ENCODE data around the gene EGFL6. TPM values are rescaled to one million over a fixed set of nuclear protein-coding genes. Genes with fewer than 3 reads are reported as not detected.
"Not testable (repeated sequence)": the region's sequence is repeated elsewhere in the genome, so short reads cannot be mapped to it uniquely, and the experiment has no call there.

Gene EGFL6
- total RNA-seq, 1 donor from 2014 or later = not detected

DNA sequence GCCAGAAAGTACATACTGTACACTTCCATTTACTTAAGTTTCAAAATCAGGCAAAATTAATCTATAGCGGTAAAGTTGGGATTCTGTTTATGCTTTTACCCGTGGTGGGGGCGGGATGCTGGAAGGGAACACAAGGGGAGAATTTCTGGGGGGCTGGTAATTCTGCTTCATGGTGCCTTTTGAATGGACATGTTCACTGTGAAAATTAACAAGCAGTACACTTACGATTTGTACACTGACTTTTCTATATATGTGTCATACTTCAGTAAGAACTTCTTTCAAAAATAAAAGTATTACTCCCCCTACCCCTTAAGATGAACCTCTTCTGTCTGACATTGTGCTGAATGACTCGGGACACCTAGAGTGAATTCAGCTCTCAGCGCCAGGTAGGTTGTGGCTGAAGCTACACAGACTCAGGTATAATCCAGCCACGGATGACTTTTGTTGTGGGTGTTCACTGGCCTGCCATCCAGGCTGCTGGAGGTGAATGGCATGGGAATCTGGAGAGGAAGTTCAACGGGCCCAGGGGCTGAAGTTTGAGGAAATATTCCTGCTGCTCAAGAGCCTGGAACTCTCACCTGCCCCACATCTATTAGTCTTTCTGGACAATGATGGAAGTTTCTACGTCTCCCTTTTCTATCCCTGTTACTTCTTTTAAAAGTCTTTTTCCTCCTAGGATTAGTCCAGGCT, 76.2 kb downstream of the EGFL6 start:
- Mint-ChIP-seq H3K36me3 (ENCODE audit: low read depth) (no peaks in the 10 kb centered on the region), H3K4me3 (no peak overlapping the region), H3K4me1 (peaks cover 3% of the 10 kb centered on the region), H3K9me3 (no peaks in the 10 kb centered on the region), H3K27me3 (no peaks in the 10 kb centered on the region), H3K27ac (no peak overlapping the region)
- DNase-seq (no peak), ATAC-seq (ENCODE audit: low read depth) (no peak)
- TF ChIP-seq, protein P1, sequence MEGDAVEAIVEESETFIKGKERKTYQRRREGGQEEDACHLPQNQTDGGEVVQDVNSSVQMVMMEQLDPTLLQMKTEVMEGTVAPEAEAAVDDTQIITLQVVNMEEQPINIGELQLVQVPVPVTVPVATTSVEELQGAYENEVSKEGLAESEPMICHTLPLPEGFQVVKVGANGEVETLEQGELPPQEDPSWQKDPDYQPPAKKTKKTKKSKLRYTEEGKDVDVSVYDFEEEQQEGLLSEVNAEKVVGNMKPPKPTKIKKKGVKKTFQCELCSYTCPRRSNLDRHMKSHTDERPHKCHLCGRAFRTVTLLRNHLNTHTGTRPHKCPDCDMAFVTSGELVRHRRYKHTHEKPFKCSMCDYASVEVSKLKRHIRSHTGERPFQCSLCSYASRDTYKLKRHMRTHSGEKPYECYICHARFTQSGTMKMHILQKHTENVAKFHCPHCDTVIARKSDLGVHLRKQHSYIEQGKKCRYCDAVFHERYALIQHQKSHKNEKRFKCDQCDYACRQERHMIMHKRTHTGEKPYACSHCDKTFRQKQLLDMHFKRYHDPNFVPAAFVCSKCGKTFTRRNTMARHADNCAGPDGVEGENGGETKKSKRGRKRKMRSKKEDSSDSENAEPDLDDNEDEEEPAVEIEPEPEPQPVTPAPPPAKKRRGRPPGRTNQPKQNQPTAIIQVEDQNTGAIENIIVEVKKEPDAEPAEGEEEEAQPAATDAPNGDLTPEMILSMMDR (IDR thresholded peaks at IDR 0.05) = no peak
- ChIA-PET CTCF (interaction anchor here (1.0 to 2.1 kb wide), 4 partner anchors 139 to 831 kb away, joined by 5 to 8 read pairs (median 6); no protein-coding TSS in a partner anchor), POLR2A (no interaction called here)
- intact Hi-C loops (cut with micrococcal nuclease) = loop anchor here (1.0 to 10.0 kb wide), 4 partner anchors 139 to 831 kb away; no protein-coding TSS in a partner anchor

DNA sequence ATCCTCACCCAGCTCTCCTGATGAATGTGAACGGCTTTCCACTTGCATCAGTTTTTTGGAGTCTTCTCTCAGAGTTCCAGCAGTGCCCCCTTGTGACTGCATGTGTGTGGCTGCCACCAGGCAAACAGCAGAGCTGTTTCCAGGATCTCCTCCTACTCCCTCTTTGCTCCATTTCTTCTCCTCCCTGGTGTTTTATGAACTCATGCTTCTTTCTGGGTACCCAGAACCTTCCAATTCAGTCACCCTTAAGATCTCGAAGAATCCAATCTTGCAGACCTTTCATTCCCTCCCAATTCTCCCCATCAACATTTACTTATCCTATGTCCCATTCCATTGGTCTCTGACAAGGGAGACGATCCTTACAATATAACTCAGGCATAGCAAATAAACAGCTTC, 76.8 kb downstream of the EGFL6 start:
- no peaks in the 10 kb centered on the region for H3K36me3 Mint-ChIP-seq (ENCODE audit: low read depth)
- peaks cover 3% of the 10 kb centered on the region for H3K4me1 Mint-ChIP-seq
- ATAC-seq (ENCODE audit: low read depth) (no peak), DNase-seq (no peak)
- CTCF ChIA-PET = interaction anchor here (1.0 to 2.1 kb wide), 4 partner anchors 139 to 832 kb away, joined by 5 to 8 read pairs (median 6); no protein-coding TSS in a partner anchor
- TF ChIP-seq, protein P1 (IDR thresholded peaks at IDR 0.05) = no peak
- no peak overlapping the region for H3K27ac Mint-ChIP-seq
- intact Hi-C loops (cut with micrococcal nuclease) = loop anchor here (1.0 to 10.0 kb wide), 4 partner anchors 140 to 831 kb away; no protein-coding TSS in a partner anchor
- POLR2A ChIA-PET = no interaction called here
- H3K9me3 Mint-ChIP-seq = no peaks in the 10 kb centered on the region
- no peaks in the 10 kb centered on the region for H3K27me3 Mint-ChIP-seq
- no peak overlapping the region for H3K4me3 Mint-ChIP-seq

GRCh38 chrX:13647709-13648212, 78.4 kb downstream of the EGFL6 start:
- TF ChIP-seq, protein P1 (IDR thresholded peaks at IDR 0.05) = no peak
- H3K27ac Mint-ChIP-seq = peak overlapping the region; percentile 30
- no peak for ATAC-seq (ENCODE audit: low read depth)
- no peaks in the 10 kb centered on the region for H3K27me3 Mint-ChIP-seq
- H3K36me3 Mint-ChIP-seq (ENCODE audit: low read depth) = no peaks in the 10 kb centered on the region
- intact Hi-C loops (cut with micrococcal nuclease) = loop anchor here (5.0 to 10.0 kb wide), 3 partner anchors 155 to 833 kb away; no protein-coding TSS in a partner anchor
- POLR2A ChIA-PET = no interaction called here
- DNase-seq = no peak
- CTCF ChIA-PET = no interaction called here
- H3K9me3 Mint-ChIP-seq = no peaks in the 10 kb centered on the region
- peaks cover 7% of the 10 kb centered on the region for H3K4me1 Mint-ChIP-seq
- no peak overlapping the region for H3K4me3 Mint-ChIP-seq

DNA sequence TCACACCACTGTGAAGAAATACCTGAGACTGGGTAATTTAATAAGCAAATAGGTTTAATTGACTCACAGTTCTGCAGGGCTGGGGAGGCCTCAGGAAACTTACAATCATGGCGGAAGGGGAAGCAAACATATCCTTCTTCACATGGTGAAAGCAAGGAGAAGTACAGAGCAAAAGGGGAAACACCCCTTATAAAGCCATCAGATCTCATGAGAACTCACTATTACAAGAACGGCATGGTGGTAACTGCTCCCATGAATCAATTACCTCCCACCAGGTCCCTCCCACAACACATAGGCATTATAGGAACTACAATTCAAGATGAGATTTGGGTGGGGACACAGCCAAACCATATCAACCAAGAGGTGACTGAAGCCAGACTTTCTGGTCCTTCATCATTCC, 78.9 kb downstream of the EGFL6 start:
- H3K4me3 Mint-ChIP-seq; H3K36me3 Mint-ChIP-seq (ENCODE audit: low read depth); POLR2A ChIA-PET; H3K27ac Mint-ChIP-seq; ATAC-seq (ENCODE audit: low read depth); DNase-seq; H3K9me3 Mint-ChIP-seq; H3K4me1 Mint-ChIP-seq; H3K27me3 Mint-ChIP-seq: not testable (repeated sequence)
- CTCF ChIA-PET = interaction anchor here (0.6 kb wide), 1 partner anchor 750 kb away, joined by 3 read pairs; no protein-coding TSS in a partner anchor
- intact Hi-C loops (cut with micrococcal nuclease) = loop anchor here (5.0 to 10.0 kb wide), 3 partner anchors 156 to 834 kb away; no protein-coding TSS in a partner anchor

GRCh38 chrX:13649838-13650237, 80.4 kb downstream of the EGFL6 start:
- Mint-ChIP-seq H3K27ac (no peak overlapping the region), H3K4me3 (no peak overlapping the region), H3K9me3 (no peaks in the 10 kb centered on the region), H3K36me3 (ENCODE audit: low read depth) (peaks cover 1% of the 10 kb centered on the region), H3K27me3 (no peaks in the 10 kb centered on the region), H3K4me1 (peaks cover 10% of the 10 kb centered on the region)
- no peak for DNase-seq
- ChIA-PET POLR2A (no interaction called here), CTCF (no interaction called here)
- intact Hi-C loops (cut with micrococcal nuclease) = loop anchor here (5.0 to 10.0 kb wide), 5 partner anchors 158 to 858 kb away; partner anchors contain the start of gene PRPS2
- no peak for ATAC-seq (ENCODE audit: low read depth)
- TF ChIP-seq, protein P1 (IDR thresholded peaks at IDR 0.05) = no peak

Data from activated B cell treated with CpG ODN at 0.5 μM for 24 hours (primary cell).